Progenitor cell of endocrine pancreas (in vitro differentiated cells): ENCODE measurements around the gene ETFBKMT. TPM values are rescaled to one million over a fixed set of nuclear protein-coding genes. Genes with fewer than 3 reads are reported as not detected.

Experiments
- DNase-seq: peaks from one replicate; pipeline ENCODE4 v3.0.0; 2021; ENCODE audit warnings: low spot score; ENCODE audit not compliant: unreplicated experiment
- H3K27ac Mint-ChIP-seq: 2 replicates; pipeline ENCODE4 v1.8.0; 2021; ENCODE audit warnings: mild to moderate bottlenecking, moderate library complexity, mixed read lengths
- H3K27me3 Mint-ChIP-seq: 2 replicates; pipeline ENCODE4 v1.8.0; 2021; ENCODE audit warnings: mixed read lengths
- H3K36me3 Mint-ChIP-seq: 2 replicates; pipeline ENCODE4 v1.8.0; 2022; ENCODE audit warnings: mixed read lengths; ENCODE audit not compliant: insufficient read depth
- H3K4me1 Mint-ChIP-seq: 2 replicates; pipeline ENCODE4 v1.8.0; 2021; ENCODE audit warnings: low read depth, mixed read lengths
- H3K4me3 Mint-ChIP-seq: 2 replicates; pipeline ENCODE4 v1.8.0; 2021; ENCODE audit warnings: low read depth, mild to moderate bottlenecking, moderate library complexity, mixed read lengths
- H3K9me3 Mint-ChIP-seq: 2 replicates; pipeline ENCODE4 v1.8.0; 2021; ENCODE audit warnings: low read depth, mixed read lengths
- long read RNA-seq: library from polyadenylated mRNA; unstranded; transcript quantifications from one replicate; pipeline ENCODE4 v2.0.0, GENCODE V29; 2020
- total RNA-seq: library from RNA; stranded (reverse); gene quantifications from 2 replicates; pipeline ENCODE4 v1.2.1, GENCODE V29; 2021
- TF ChIP-seq, protein P1 (sequence below): fragments of 200-600 bp; sonication (generic); IDR thresholded peaks from one replicate; pipeline ENCODE4 v1.5.0; 2021; ENCODE audit warnings: antibody characterized with exemption, mild to moderate bottlenecking; ENCODE audit not compliant: unreplicated experiment

The ETFBKMT gene, protein sequence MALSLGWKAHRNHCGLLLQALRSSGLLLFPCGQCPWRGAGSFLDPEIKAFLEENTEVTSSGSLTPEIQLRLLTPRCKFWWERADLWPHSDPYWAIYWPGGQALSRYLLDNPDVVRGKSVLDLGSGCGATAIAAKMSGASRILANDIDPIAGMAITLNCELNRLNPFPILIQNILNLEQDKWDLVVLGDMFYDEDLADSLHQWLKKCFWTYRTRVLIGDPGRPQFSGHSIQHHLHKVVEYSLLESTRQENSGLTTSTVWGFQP
- total RNA-seq: 3.7 and 4.5 TPM in 2 replicates
- long read RNA-seq, full-length matches to known transcripts: 10 of 12 reads
- long read RNA-seq, partial matches to known transcripts: 1 of 12 reads
- long read RNA-seq, other reads (novel, unspliced or antisense): 1 of 12 reads

DNA sequence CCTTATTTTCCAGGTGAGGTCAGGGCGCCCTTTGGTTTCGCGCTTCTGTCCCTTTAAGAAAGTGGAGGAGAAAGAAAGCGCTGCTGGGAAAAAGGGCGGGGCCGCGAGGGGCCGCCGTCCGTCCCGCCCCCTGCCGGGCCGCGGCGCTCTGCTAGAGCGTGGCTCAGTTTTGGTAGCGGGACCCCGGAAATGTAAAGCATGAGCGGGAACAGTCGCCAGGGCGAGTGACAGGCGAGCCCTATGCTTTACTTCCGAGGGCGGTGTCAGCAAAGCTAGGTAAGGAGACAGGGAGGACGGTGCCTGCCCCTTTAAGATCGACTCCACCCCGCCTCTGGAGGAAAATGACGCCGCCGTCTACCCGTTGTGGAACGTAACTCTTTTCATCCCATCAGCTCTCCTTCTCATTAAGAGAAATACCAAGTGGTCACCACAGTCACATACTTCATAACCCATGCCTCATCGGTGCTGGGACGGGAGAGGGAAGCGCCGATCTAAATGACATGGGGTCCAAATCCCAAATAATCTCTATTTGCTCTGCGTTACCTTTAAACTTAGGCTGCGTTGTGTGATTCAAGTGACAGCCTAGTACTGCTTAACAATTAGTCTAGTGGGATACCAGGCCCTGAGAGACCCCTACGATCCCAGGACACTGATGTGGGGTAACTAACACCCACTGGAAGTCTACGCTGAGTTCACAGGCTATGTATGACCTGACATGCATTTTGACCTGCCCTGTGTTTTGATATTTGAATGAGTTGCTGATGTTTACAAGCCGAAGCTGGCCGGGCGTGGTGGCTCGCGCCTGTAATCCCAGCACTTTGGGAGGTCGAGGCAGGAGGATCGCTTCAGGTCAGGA lies at the start of gene ETFBKMT:
Gene ETFBKMT, plus strand, starts transcription at position 602 of the 856 bp plus-strand sequence. CDS start 2,266 bp downstream, outside the sequence.
- peak within 1 kb of the TSS; percentile 95 for H3K27ac Mint-ChIP-seq
- no peaks in the 10 kb centered on the region for H3K27me3 Mint-ChIP-seq
- H3K4me3 Mint-ChIP-seq: peak within 1 kb of the TSS; percentile 91
- H3K4me1 Mint-ChIP-seq: peaks cover 16% of the 10 kb centered on the region
- DNase-seq: peak; percentile 88
- H3K9me3 Mint-ChIP-seq: no peaks in the 10 kb centered on the region
- TF ChIP-seq, protein P1, sequence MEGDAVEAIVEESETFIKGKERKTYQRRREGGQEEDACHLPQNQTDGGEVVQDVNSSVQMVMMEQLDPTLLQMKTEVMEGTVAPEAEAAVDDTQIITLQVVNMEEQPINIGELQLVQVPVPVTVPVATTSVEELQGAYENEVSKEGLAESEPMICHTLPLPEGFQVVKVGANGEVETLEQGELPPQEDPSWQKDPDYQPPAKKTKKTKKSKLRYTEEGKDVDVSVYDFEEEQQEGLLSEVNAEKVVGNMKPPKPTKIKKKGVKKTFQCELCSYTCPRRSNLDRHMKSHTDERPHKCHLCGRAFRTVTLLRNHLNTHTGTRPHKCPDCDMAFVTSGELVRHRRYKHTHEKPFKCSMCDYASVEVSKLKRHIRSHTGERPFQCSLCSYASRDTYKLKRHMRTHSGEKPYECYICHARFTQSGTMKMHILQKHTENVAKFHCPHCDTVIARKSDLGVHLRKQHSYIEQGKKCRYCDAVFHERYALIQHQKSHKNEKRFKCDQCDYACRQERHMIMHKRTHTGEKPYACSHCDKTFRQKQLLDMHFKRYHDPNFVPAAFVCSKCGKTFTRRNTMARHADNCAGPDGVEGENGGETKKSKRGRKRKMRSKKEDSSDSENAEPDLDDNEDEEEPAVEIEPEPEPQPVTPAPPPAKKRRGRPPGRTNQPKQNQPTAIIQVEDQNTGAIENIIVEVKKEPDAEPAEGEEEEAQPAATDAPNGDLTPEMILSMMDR: peak; percentile 61
- H3K36me3 Mint-ChIP-seq: no peaks in the 10 kb centered on the region

DNA sequence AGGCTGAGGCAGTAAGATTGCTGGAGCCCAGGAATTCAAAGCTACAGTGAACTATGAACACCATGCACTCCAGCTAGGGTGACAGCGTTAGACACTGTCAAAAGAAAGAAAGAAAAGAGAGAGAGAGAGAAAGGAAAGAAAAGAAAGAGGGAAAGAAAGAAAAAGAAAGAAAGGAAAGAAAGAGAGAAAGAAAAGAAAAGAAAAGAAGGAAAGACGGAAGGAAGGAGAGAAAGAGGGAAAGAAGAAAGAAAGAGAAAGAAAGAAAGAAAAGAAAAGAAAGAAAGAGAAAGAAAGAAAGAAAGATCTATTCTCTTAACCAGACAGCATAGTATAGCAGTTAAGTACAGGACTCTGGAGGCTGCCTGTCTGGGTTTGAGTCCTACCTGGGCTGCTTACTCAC lies 46.7 kb upstream of the ETFBKMT start:
- Mint-ChIP-seq H3K4me1 (no peaks in the 10 kb centered on the region), H3K27me3 (no peaks in the 10 kb centered on the region), H3K36me3 (peaks cover 3% of the 10 kb centered on the region), H3K4me3 (no peak overlapping the region), H3K27ac (no peak overlapping the region), H3K9me3 (peaks cover 15% of the 10 kb centered on the region)
- no peak for DNase-seq
- TF ChIP-seq, protein P1: no peak

DNA sequence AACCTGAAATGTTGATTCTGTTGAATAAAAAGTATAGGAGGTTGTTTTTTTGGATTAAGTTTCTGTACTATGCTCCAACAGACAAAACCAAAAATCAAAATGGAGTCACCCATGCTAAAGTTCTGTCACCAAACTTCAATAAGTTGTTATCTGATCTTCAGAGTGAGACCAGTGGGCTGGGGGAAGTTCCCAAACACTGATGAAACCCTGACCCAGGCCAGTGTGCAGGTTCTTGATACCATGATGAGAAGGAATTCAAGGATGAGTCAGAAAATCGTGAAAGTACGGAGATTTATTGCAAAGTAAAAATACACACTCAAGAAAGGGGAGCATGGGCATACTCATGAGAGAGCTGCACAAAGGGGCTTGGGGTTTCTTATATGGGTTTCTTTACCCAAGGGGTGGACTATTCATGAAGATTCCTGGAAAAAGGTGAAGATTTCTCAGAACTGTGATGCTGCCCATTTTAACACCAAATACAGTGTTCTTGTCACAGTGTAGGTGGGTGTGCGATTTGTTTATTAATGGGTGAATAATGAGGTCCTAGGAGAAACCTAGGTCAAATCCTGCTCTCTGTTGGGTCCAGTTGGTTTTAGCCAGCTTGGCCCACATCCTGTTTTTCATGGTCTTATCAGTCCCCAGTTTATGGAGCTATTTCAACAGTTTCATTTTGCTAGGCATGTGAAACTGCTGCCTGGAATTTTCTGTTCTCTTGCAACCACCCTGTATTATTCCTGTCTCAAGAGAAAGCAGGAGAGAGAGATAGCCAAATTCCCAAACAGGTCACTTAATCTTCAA lies 41.1 kb upstream of the ETFBKMT start:
- peaks cover 7% of the 10 kb centered on the region for H3K4me1 Mint-ChIP-seq

DNA sequence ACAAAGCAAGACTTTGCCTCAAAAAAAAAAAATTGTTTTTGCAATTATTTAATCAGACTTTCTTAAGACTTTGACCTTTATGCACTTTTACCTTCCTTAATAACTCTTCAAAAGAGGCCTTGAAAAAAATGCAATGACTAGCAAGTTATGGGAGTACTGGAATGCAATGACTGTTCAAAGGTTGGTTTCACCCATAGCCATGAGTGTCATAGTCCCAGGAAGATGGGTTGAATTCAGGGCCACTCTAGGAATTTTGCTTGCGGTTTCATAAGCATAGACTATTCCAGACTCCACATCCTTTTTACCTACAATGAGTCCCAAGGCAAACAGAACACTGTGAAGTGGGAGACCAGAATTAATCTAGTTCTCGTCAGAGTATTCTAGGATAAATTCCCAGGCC lies 39.2 kb upstream of the ETFBKMT start:
- no peak overlapping the region for H3K27ac Mint-ChIP-seq
- no peaks in the 10 kb centered on the region for H3K27me3 Mint-ChIP-seq
- H3K9me3 Mint-ChIP-seq: peaks cover 6% of the 10 kb centered on the region
- TF ChIP-seq, protein P1: no peak
- H3K4me3 Mint-ChIP-seq: no peak overlapping the region
- H3K36me3 Mint-ChIP-seq: no peaks in the 10 kb centered on the region
- H3K4me1 Mint-ChIP-seq: peaks cover 8% of the 10 kb centered on the region
- no peak for DNase-seq

More for the DNA sequence above, 41.1 kb upstream of the ETFBKMT start:
- no peak for DNase-seq
- TF ChIP-seq, protein P1: no peak
- no peak overlapping the region for H3K27ac Mint-ChIP-seq
- no peaks in the 10 kb centered on the region for H3K36me3 Mint-ChIP-seq
- H3K9me3 Mint-ChIP-seq: peaks cover 6% of the 10 kb centered on the region
- H3K27me3 Mint-ChIP-seq: no peaks in the 10 kb centered on the region
- no peak overlapping the region for H3K4me3 Mint-ChIP-seq

DNA sequence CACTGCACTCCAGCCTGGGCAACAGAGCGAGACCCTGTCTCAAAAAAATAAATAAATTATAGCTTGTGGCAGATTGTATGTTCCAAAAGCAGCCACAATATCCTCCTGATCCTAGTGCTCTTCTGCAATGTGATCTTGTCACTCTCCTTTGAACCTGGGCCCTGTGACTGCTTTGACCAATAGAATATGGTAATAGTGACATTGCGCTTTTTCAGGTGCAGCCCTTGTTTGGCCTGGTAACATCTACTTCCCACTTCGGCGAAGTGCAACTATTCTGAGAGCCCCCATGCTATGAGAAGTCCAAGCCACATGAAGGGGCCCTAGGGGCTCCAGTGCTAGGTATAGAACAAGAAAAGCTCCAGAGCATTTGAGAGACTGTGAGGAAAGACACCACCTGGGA lies 37.5 kb upstream of the ETFBKMT start:
- no peaks in the 10 kb centered on the region for H3K27me3 Mint-ChIP-seq
- TF ChIP-seq, protein P1: no peak
- no peaks in the 10 kb centered on the region for H3K36me3 Mint-ChIP-seq
- H3K4me1 Mint-ChIP-seq: peaks cover 12% of the 10 kb centered on the region
- DNase-seq: no peak
- H3K27ac Mint-ChIP-seq: no peak overlapping the region
- H3K4me3 Mint-ChIP-seq: no peak overlapping the region
- H3K9me3 Mint-ChIP-seq: peaks cover 3% of the 10 kb centered on the region
